Vagina (tissue), 2 donors: ENCODE data around the gene MED13L. TPM values are rescaled to one million over a fixed set of nuclear protein-coding genes. Genes with fewer than 3 reads are reported as not detected.
A peak's percentile ranks its signal among the peaks of the same experiment; 100 is the strongest.

Source experiments
- DNase-seq, 2 donors: peaks; one replicate each; pipeline ENCODE4 v3.0.0-alpha.2; 2017; ENCODE audit errors: extremely low spot score in 2 of 2
- H3K27ac ChIP-seq: fragments of 200-600 bp; sonication (generic); one replicate; pipeline ENCODE4 v1.5.1; 2019
- H3K27me3 ChIP-seq: fragments of 200-600 bp; sonication (generic); one replicate; pipeline ENCODE4 v1.5.1; 2019
- H3K36me3 ChIP-seq, 2 donors: fragments of 200-600 bp; sonication (generic); one replicate each; pipeline ENCODE4 v1.5.1; 2017 to 2019
- H3K4me1 ChIP-seq: fragments of 200-600 bp; sonication (generic); one replicate; pipeline ENCODE4 v1.5.1; 2019
- H3K4me3 ChIP-seq, 2 donors: fragments of 200-600 bp; sonication (generic); 1 replicate in 1 of 2; 2 replicates in 1 of 2; pipeline ENCODE4 v1.5.1; 2016 to 2019
- H3K9me3 ChIP-seq: fragments of 200-600 bp; sonication (generic); one replicate; pipeline ENCODE4 v1.5.1; 2019
- CTCF ChIP-seq, 3 experiments: fragments of 450-650 bp in 2 of 3; fragments of 200-600 bp in 1 of 3; sonication (generic) in 1 of 3; IDR thresholded peaks; one replicate each; pipeline ENCODE4 v1.5.1; 2017 to 2019; ENCODE audit warnings: antibody characterized with exemption in 3 of 3, mild to moderate bottlenecking in 2 of 3, moderate library complexity in 2 of 3
- POLR2A ChIP-seq, 2 donors: fragments of 450-650 bp; IDR thresholded peaks; one replicate each; pipeline ENCODE4 v1.6.1; 2017; ENCODE audit warnings: antibody characterized with exemption in 2 of 2, mild to moderate bottlenecking in 2 of 2, moderate library complexity in 2 of 2
- POLR2AphosphoS5 ChIP-seq, 2 donors: sonication (generic); formaldehyde crosslinking; IDR thresholded peaks; one replicate each; pipeline ENCODE4 v1.9.0; 2017; ENCODE audit warnings: antibody characterized with exemption in 2 of 2, mild to moderate bottlenecking in 2 of 2, low read depth in 1 of 2; ENCODE audit not compliant: insufficient read depth in 1 of 2
- intact Hi-C: fragments of 100-400 bp; cut with DNase I; formaldehyde crosslinking; loops from one replicate; pipeline ENCODE4 v1.15.1; 2023
- total RNA-seq: library from RNA; depleted of rRNA; stranded (reverse); fragments of >200 nt; gene quantifications from one replicate; pipeline ENCODE4 v1.2.3, GENCODE V29; 2016

Gene MED13L
- total RNA-seq, 1 donor from 2014 or later, result 161 TPM

- no peak for DNase-seq
- H3K36me3 ChIP-seq, result peaks cover 0 to 10% of the 10 kb centered on the region in 2 donors
- no peak overlapping the region for H3K4me3 ChIP-seq
- intact Hi-C loops, result loop anchor here (10.0 kb wide), 1 partner anchor 205 kb away; no protein-coding TSS in a partner anchor
- no peaks in the 10 kb centered on the region for H3K9me3 ChIP-seq
- no peak for TF ChIP-seq POLR2AphosphoS5 (IDR thresholded peaks at IDR 0.05; ENCODE audit: insufficient read depth in 1 of 2, low read depth in 1 of 2)
- no peak for TF ChIP-seq CTCF (IDR thresholded peaks at IDR 0.05)
- no peak for TF ChIP-seq POLR2A (IDR thresholded peaks at IDR 0.05)
- H3K27me3 ChIP-seq, result no peaks in the 10 kb centered on the region
- no peaks in the 10 kb centered on the region for H3K4me1 ChIP-seq
- H3K27ac ChIP-seq, result no peak overlapping the region
These were observed 258.1 kb downstream of the MED13L start for GRCh38 chr12:116019415-116019814.

GRCh38 chr12:116018282-116018681, 259.2 kb downstream of the MED13L start:
- intact Hi-C loops, result loop anchor here (10.0 kb wide), 1 partner anchor 207 kb away; no protein-coding TSS in a partner anchor
- H3K27ac ChIP-seq, result no peak overlapping the region

GRCh38 chr12:116015525-116015924, 262.0 kb downstream of the MED13L start:
- Histone ChIP-seq H3K36me3 (peaks cover 0 to 37% of the 10 kb centered on the region in 2 donors), H3K27me3 (no peaks in the 10 kb centered on the region)
- intact Hi-C loops, result loop anchor here (10.0 kb wide), 1 partner anchor 209 kb away; no protein-coding TSS in a partner anchor

More at GRCh38 chr12:116018282-116018681, 259.2 kb downstream of the MED13L start:
- H3K4me3 ChIP-seq, result no peak overlapping the region
- DNase-seq, result no peak
- no peaks in the 10 kb centered on the region for H3K4me1 ChIP-seq
- H3K9me3 ChIP-seq, result no peaks in the 10 kb centered on the region
- H3K36me3 ChIP-seq, result peaks cover 0 to 20% of the 10 kb centered on the region in 2 donors
- no peaks in the 10 kb centered on the region for H3K27me3 ChIP-seq
- TF ChIP-seq CTCF (IDR thresholded peaks at IDR 0.05), result no peak
- no peak for TF ChIP-seq POLR2A (IDR thresholded peaks at IDR 0.05)
- no peak for TF ChIP-seq POLR2AphosphoS5 (IDR thresholded peaks at IDR 0.05; ENCODE audit: insufficient read depth in 1 of 2, low read depth in 1 of 2)

GRCh38 chr12:116012757-116013156, 264.7 kb downstream of the MED13L start:
- intact Hi-C loops, result loop anchor here (10.0 kb wide), 1 partner anchor 212 kb away; no protein-coding TSS in a partner anchor
- no peaks in the 10 kb centered on the region for H3K4me1 ChIP-seq
- DNase-seq, result no peak
- no peak overlapping the region for H3K27ac ChIP-seq
- no peaks in the 10 kb centered on the region for H3K9me3 ChIP-seq
- no peaks in the 10 kb centered on the region for H3K27me3 ChIP-seq
- no peak overlapping the region for H3K4me3 ChIP-seq
- H3K36me3 ChIP-seq, result peaks cover 0 to 56% of the 10 kb centered on the region in 2 donors
- TF ChIP-seq POLR2AphosphoS5 (IDR thresholded peaks at IDR 0.05; ENCODE audit: insufficient read depth in 1 of 2, low read depth in 1 of 2), result no peak
- no peak for TF ChIP-seq POLR2A (IDR thresholded peaks at IDR 0.05)
- TF ChIP-seq CTCF (IDR thresholded peaks at IDR 0.05), result no peak

More at GRCh38 chr12:116015525-116015924, 262.0 kb downstream of the MED13L start:
- H3K4me1 ChIP-seq, result no peaks in the 10 kb centered on the region
- no peak for DNase-seq
- peak in 1 of 2 donors; percentile 16 for TF ChIP-seq POLR2AphosphoS5 (IDR thresholded peaks at IDR 0.05; ENCODE audit: insufficient read depth in 1 of 2, low read depth in 1 of 2)
- peak; percentile 10 to 34 (median 33) for TF ChIP-seq CTCF (IDR thresholded peaks at IDR 0.05)
- TF ChIP-seq POLR2A (IDR thresholded peaks at IDR 0.05), result no peak
- no peak overlapping the region for H3K4me3 ChIP-seq
- H3K9me3 ChIP-seq, result no peaks in the 10 kb centered on the region
- H3K27ac ChIP-seq, result no peak overlapping the region

- peaks cover 0 to 62% of the 10 kb centered on the region in 2 donors for H3K36me3 ChIP-seq
- H3K27ac ChIP-seq, result no peak overlapping the region
- no peaks in the 10 kb centered on the region for H3K27me3 ChIP-seq
- DNase-seq, result no peak
- no peaks in the 10 kb centered on the region for H3K9me3 ChIP-seq
- no peak for TF ChIP-seq POLR2A (IDR thresholded peaks at IDR 0.05)
- no peak for TF ChIP-seq CTCF (IDR thresholded peaks at IDR 0.05)
- no peak for TF ChIP-seq POLR2AphosphoS5 (IDR thresholded peaks at IDR 0.05; ENCODE audit: insufficient read depth in 1 of 2, low read depth in 1 of 2)
- H3K4me1 ChIP-seq, result no peaks in the 10 kb centered on the region
- intact Hi-C loops, result loop anchor here (10.0 kb wide), 1 partner anchor 214 kb away; no protein-coding TSS in a partner anchor
- H3K4me3 ChIP-seq, result no peak overlapping the region
These were observed 266.3 kb downstream of the MED13L start for GRCh38 chr12:116011217-116011616.
